ENCODE results near the gene NDUFA6.

DNA sequence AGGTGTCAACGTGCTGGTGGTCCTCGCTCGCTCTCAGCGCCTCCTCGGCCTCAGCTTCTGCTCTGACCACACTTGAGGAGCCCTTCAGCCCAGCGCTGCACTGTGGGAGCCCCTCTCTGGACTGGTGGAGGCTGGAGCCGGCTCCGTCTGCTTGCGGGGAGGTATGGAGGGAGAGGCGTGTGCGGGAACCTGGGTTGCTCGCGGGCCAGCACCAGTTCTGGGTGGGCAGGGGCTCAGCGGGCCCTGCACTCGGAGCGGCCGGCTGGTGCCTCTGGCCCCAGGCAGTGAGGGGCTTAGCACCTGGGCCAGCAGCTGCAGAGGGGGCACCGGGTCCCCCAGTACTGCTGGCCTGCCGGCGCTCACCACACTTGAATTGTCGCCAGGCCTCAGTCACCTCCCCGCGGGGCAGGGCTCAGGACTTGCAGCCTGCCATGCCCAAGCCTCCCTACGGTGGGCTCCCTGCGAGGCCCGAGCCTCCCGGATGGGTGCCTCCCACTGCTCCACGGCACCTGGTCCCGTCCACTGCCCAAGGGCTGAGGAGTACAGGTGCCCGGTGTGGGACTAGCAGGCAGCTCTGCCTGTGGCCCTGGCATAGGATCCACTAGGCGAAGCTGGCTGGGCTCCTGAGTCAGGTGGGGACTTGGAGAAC lies 47.7 kb upstream of the NDUFA6 start:
- no peak for TF ChIP-seq POLR2A (IDR thresholded peaks at IDR 0.05)
- TF ChIP-seq, protein P1, sequence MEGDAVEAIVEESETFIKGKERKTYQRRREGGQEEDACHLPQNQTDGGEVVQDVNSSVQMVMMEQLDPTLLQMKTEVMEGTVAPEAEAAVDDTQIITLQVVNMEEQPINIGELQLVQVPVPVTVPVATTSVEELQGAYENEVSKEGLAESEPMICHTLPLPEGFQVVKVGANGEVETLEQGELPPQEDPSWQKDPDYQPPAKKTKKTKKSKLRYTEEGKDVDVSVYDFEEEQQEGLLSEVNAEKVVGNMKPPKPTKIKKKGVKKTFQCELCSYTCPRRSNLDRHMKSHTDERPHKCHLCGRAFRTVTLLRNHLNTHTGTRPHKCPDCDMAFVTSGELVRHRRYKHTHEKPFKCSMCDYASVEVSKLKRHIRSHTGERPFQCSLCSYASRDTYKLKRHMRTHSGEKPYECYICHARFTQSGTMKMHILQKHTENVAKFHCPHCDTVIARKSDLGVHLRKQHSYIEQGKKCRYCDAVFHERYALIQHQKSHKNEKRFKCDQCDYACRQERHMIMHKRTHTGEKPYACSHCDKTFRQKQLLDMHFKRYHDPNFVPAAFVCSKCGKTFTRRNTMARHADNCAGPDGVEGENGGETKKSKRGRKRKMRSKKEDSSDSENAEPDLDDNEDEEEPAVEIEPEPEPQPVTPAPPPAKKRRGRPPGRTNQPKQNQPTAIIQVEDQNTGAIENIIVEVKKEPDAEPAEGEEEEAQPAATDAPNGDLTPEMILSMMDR (IDR thresholded peaks at IDR 0.05) = no peak
- TF ChIP-seq EP300 (IDR thresholded peaks at IDR 0.05) = no peak
- no peak for TF ChIP-seq POLR2AphosphoS5 (IDR thresholded peaks at IDR 0.05)

All from suprapubic skin (tissue), 4 donors.